Activated CD4-positive, alpha-beta T cell treated with anti-CD3 and anti-CD28 coated beads, Interleukin-2, amount 10 ng/mL, durations not matched to agents 24 days and 14 days (primary cell): Measurements from ENCODE around the gene TYSND1. TPM values are rescaled to one million over a fixed set of nuclear protein-coding genes. Genes with fewer than 3 reads are reported as not detected.
"Not testable (repeated sequence)": the region's sequence is repeated elsewhere in the genome, so short reads cannot be mapped to it uniquely, and the experiment has no call there.

ENCODE experiments used
- DNase-seq: peaks from one replicate; pipeline ENCODE4 v3.0.0; 2022
- H3K27ac Mint-ChIP-seq: one replicate; pipeline ENCODE4 v1.8.0; 2022; ENCODE audit warnings: mild to moderate bottlenecking, mixed read lengths
- H3K27me3 Mint-ChIP-seq: one replicate; pipeline ENCODE4 v1.8.0; 2022; ENCODE audit warnings: mixed read lengths
- H3K36me3 Mint-ChIP-seq: one replicate; pipeline ENCODE4 v1.8.0; 2022; ENCODE audit warnings: low read depth, mild to moderate bottlenecking, mixed read lengths
- H3K4me1 Mint-ChIP-seq: one replicate; pipeline ENCODE4 v1.8.0; 2021; ENCODE audit warnings: mixed read lengths
- H3K4me3 Mint-ChIP-seq: one replicate; pipeline ENCODE4 v1.8.0; 2022; ENCODE audit warnings: mild to moderate bottlenecking, moderate library complexity, mixed read lengths
- H3K9me3 Mint-ChIP-seq: one replicate; pipeline ENCODE4 v1.8.0; 2021; ENCODE audit warnings: mixed read lengths
- intact Hi-C: fragments of 100-400 bp; cut with micrococcal nuclease; formaldehyde crosslinking; loops from one replicate; pipeline ENCODE4 v1.15.1; 2023
- total RNA-seq: library from RNA; stranded (reverse); gene quantifications from 2 replicates; pipeline ENCODE4 v1.2.3, GENCODE V29; 2022

The TYSND1 gene
- total RNA-seq, 1 donor from 2014 or later = 14.9 TPM

GRCh38 chr10:70176441-70176840 is 29.9 kb upstream of the TYSND1 start:
- Mint-ChIP-seq H3K4me1 (peaks cover 9% of the 10 kb centered on the region), H3K9me3 (peaks cover 3% of the 10 kb centered on the region), H3K4me3 (no peak overlapping the region), H3K27ac (no peak overlapping the region), H3K36me3 (no peaks in the 10 kb centered on the region), H3K27me3 (peaks cover 25% of the 10 kb centered on the region)
- no peak for DNase-seq
- intact Hi-C loops = no loop called here

- H3K27ac Mint-ChIP-seq = no peak overlapping the region
- DNase-seq = no peak
- H3K4me3 Mint-ChIP-seq = no peak overlapping the region
- no peaks in the 10 kb centered on the region for H3K36me3 Mint-ChIP-seq
- intact Hi-C loops = no loop called here
- H3K27me3 Mint-ChIP-seq = peaks cover 20% of the 10 kb centered on the region
- peaks cover 3% of the 10 kb centered on the region for H3K9me3 Mint-ChIP-seq
- peaks cover 12% of the 10 kb centered on the region for H3K4me1 Mint-ChIP-seq
Observed at GRCh38 chr10:70175516-70175915, 29.0 kb upstream of the TYSND1 start.

GRCh38 chr10:70174058-70174741 is 27.7 kb upstream of the TYSND1 start:
- Mint-ChIP-seq H3K4me3 (peak overlapping the region; percentile 4), H3K9me3 (no peaks in the 10 kb centered on the region), H3K4me1 (peaks cover 16% of the 10 kb centered on the region), H3K36me3 (peaks cover 4% of the 10 kb centered on the region), H3K27ac (peak overlapping the region; percentile 77), H3K27me3 (peaks cover 9% of the 10 kb centered on the region)
- intact Hi-C loops = no loop called here
- peak; percentile 81 for DNase-seq

- Mint-ChIP-seq H3K36me3 (peaks cover 27% of the 10 kb centered on the region), H3K27ac (peak overlapping the region; percentile 96), H3K27me3 (no peaks in the 10 kb centered on the region), H3K9me3 (no peaks in the 10 kb centered on the region), H3K4me3 (peak overlapping the region; percentile 96), H3K4me1 (peaks cover 42% of the 10 kb centered on the region)
- DNase-seq = peak; percentile 70
- intact Hi-C loops = loop anchor here (1.0 kb wide), 3 partner anchors 8 to 63 kb away; partner anchors contain the start of genes PPA1 and TYSND1
Observed at GRCh38 chr10:70169649-70170364, 23.3 kb upstream of the TYSND1 start.

- H3K27ac Mint-ChIP-seq = peak overlapping the region; percentile 96
- no peak for DNase-seq
- no peaks in the 10 kb centered on the region for H3K9me3 Mint-ChIP-seq
- intact Hi-C loops = no loop called here
- peaks cover 41% of the 10 kb centered on the region for H3K4me1 Mint-ChIP-seq
- H3K4me3 Mint-ChIP-seq = peak overlapping the region; percentile 96
- peaks cover 29% of the 10 kb centered on the region for H3K36me3 Mint-ChIP-seq
- H3K27me3 Mint-ChIP-seq = no peaks in the 10 kb centered on the region
Observed at GRCh38 chr10:70169011-70169410, 22.5 kb upstream of the TYSND1 start.

GRCh38 chr10:70167246-70167645 is 20.7 kb upstream of the TYSND1 start:
- peaks cover 41% of the 10 kb centered on the region for H3K36me3 Mint-ChIP-seq
- DNase-seq = no peak
- intact Hi-C loops = no loop called here
- no peaks in the 10 kb centered on the region for H3K9me3 Mint-ChIP-seq
- peak overlapping the region; percentile 57 for H3K27ac Mint-ChIP-seq
- H3K4me1 Mint-ChIP-seq = peaks cover 52% of the 10 kb centered on the region
- H3K4me3 Mint-ChIP-seq = peak overlapping the region; percentile 65
- H3K27me3 Mint-ChIP-seq = no peaks in the 10 kb centered on the region

GRCh38 chr10:70166394-70166793 is 19.9 kb upstream of the TYSND1 start:
- Mint-ChIP-seq H3K27ac (no peak overlapping the region), H3K36me3 (peaks cover 46% of the 10 kb centered on the region), H3K27me3 (no peaks in the 10 kb centered on the region), H3K4me1 (peaks cover 60% of the 10 kb centered on the region), H3K4me3 (no peak overlapping the region), H3K9me3 (no peaks in the 10 kb centered on the region)
- no peak for DNase-seq
- intact Hi-C loops = no loop called here

- peak overlapping the region; percentile 57 for H3K27ac Mint-ChIP-seq
- no peaks in the 10 kb centered on the region for H3K27me3 Mint-ChIP-seq
- intact Hi-C loops = no loop called here
- DNase-seq = no peak
- H3K4me3 Mint-ChIP-seq = peak overlapping the region; percentile 50
- peaks cover 56% of the 10 kb centered on the region for H3K36me3 Mint-ChIP-seq
- H3K9me3 Mint-ChIP-seq = no peaks in the 10 kb centered on the region
- peaks cover 66% of the 10 kb centered on the region for H3K4me1 Mint-ChIP-seq
Observed at GRCh38 chr10:70164163-70164562, 17.7 kb upstream of the TYSND1 start.

- no peaks in the 10 kb centered on the region for H3K27me3 Mint-ChIP-seq
- H3K36me3 Mint-ChIP-seq = peaks cover 56% of the 10 kb centered on the region
- peaks cover 61% of the 10 kb centered on the region for H3K4me1 Mint-ChIP-seq
- intact Hi-C loops = loop anchor here (2.0 kb wide), 1 partner anchor 69 kb away; the partner anchor contains the start of gene PPA1
- H3K27ac Mint-ChIP-seq = peak overlapping the region; percentile 88
- H3K4me3 Mint-ChIP-seq = peak overlapping the region; percentile 50
- no peaks in the 10 kb centered on the region for H3K9me3 Mint-ChIP-seq
- no peak for DNase-seq
Observed at GRCh38 chr10:70163448-70163847, 16.9 kb upstream of the TYSND1 start.

- DNase-seq = peak; percentile 89
- peaks cover 57% of the 10 kb centered on the region for H3K4me1 Mint-ChIP-seq
- H3K27me3 Mint-ChIP-seq = no peaks in the 10 kb centered on the region
- peak overlapping the region; percentile 50 for H3K4me3 Mint-ChIP-seq
- peak overlapping the region; percentile 88 for H3K27ac Mint-ChIP-seq
- intact Hi-C loops = loop anchor here (1.0 to 2.0 kb wide), 3 partner anchors 7 to 70 kb away; partner anchors contain the start of genes PPA1, SAR1A and TYSND1
- H3K9me3 Mint-ChIP-seq = no peaks in the 10 kb centered on the region
- H3K36me3 Mint-ChIP-seq = peaks cover 60% of the 10 kb centered on the region
Observed at GRCh38 chr10:70162892-70163201, 16.3 kb upstream of the TYSND1 start.

- Mint-ChIP-seq H3K4me3 (peak overlapping the region; percentile 53), H3K27me3 (no peaks in the 10 kb centered on the region), H3K9me3 (no peaks in the 10 kb centered on the region), H3K36me3 (peaks cover 64% of the 10 kb centered on the region), H3K27ac (peak overlapping the region; percentile 88), H3K4me1 (peaks cover 55% of the 10 kb centered on the region)
- intact Hi-C loops = loop anchor here (1.0 to 2.0 kb wide), 3 partner anchors 8 to 70 kb away; partner anchors contain the start of genes PPA1, SAR1A and TYSND1
- no peak for DNase-seq
Observed at GRCh38 chr10:70162151-70162891, 15.8 kb upstream of the TYSND1 start.

- H3K4me1 Mint-ChIP-seq = peaks cover 47% of the 10 kb centered on the region
- H3K27ac Mint-ChIP-seq = peak overlapping the region; percentile 41
- H3K27me3 Mint-ChIP-seq = no peaks in the 10 kb centered on the region
- intact Hi-C loops = no loop called here
- no peaks in the 10 kb centered on the region for H3K9me3 Mint-ChIP-seq
- peak overlapping the region; percentile 58 for H3K4me3 Mint-ChIP-seq
- H3K36me3 Mint-ChIP-seq = peaks cover 69% of the 10 kb centered on the region
- no peak for DNase-seq
Observed at GRCh38 chr10:70160798-70161197, 14.3 kb upstream of the TYSND1 start.

GRCh38 chr10:70159366-70159765 is 12.9 kb upstream of the TYSND1 start:
- H3K9me3 Mint-ChIP-seq, DNase-seq, H3K27ac Mint-ChIP-seq, intact Hi-C loops, H3K4me3 Mint-ChIP-seq, H3K27me3 Mint-ChIP-seq: not testable (repeated sequence)
- peaks cover 41% of the 10 kb centered on the region for H3K4me1 Mint-ChIP-seq
- peaks cover 77% of the 10 kb centered on the region for H3K36me3 Mint-ChIP-seq

GRCh38 chr10:70158113-70158512 is 11.6 kb upstream of the TYSND1 start:
- H3K4me1 Mint-ChIP-seq = peaks cover 32% of the 10 kb centered on the region
- intact Hi-C loops = no loop called here
- H3K4me3 Mint-ChIP-seq = no peak overlapping the region
- no peaks in the 10 kb centered on the region for H3K9me3 Mint-ChIP-seq
- no peak overlapping the region for H3K27ac Mint-ChIP-seq
- H3K27me3 Mint-ChIP-seq = no peaks in the 10 kb centered on the region
- DNase-seq = no peak
- peaks cover 78% of the 10 kb centered on the region for H3K36me3 Mint-ChIP-seq
